HepG2 (cell line): Measurements from ENCODE around the gene SLC39A1. TPM values are rescaled to one million over a fixed set of nuclear protein-coding genes. Genes with fewer than 3 reads are reported as not detected.
"Not testable (repeated sequence)": the region's sequence is repeated elsewhere in the genome, so short reads cannot be mapped to it uniquely, and the experiment has no call there.

Experiments
- ATAC-seq: fragments of 200-7000 bp; cut with Tn5 transposase; 3 replicates; pipeline ENCODE4 v1.9.1; 2020; ENCODE audit warnings: mild to moderate bottlenecking, moderate library complexity
- BruUV-seq: library from RNA; stranded (reverse); fragments of 400-500 nt; replicated peaks from 2 replicates; lab custom pipeline; 2021; lab: Mats Ljungman, UMichigan
- CTCF ChIA-PET: fragments of 300-600 bp; formaldehyde crosslinking; extraction: SDS; loops from one replicate; lab custom pipeline; 2021; ENCODE audit warnings: low total read pairs, inconsistent platforms, low intra/inter-chr PET ratio; lab: Yijun Ruan, JAX
- POLR2A ChIA-PET: fragments of 350-600 bp; sonication (Branson Sonifier 250); formaldehyde crosslinking; loops from one replicate; lab custom pipeline; 2020; ENCODE audit warnings: antibody characterized with exemption, inconsistent platforms; lab: Yijun Ruan, JAX
- DNase-seq: peaks from one replicate; pipeline ENCODE4 v3.0.0-alpha.2; 2015; ENCODE audit warnings: low spot score
- FAIRE-seq: peaks from 3 replicates; lab custom pipeline; 2011; peaks lifted over from hg19 to GRCh38; lab: Jason Lieb, UNC
- H2AFZ ChIP-seq: one replicate; pipeline ENCODE4 v1.6.1; 2011; ENCODE audit warnings: low read length, inconsistent platforms
- H3K27ac ChIP-seq: fragments of 300-600 bp; 3 replicates; pipeline ENCODE4 v1.8.0; 2011; ENCODE audit warnings: mixed run types, mild to moderate bottlenecking, mixed read lengths, low read length, inconsistent platforms; ENCODE audit not compliant: insufficient read depth; ENCODE audit errors: extremely low read length
- H3K27me3 ChIP-seq, 2 experiments: fragments of 200-600 bp in 1 of 2; 2 replicates in 1 of 2; 3 replicates in 1 of 2; pipeline versions ENCODE4 v1.6.0 to v1.8.0; 2011; ENCODE audit warnings: low read length in 2 of 2, mild to moderate bottlenecking in 2 of 2, moderate library complexity in 2 of 2, inconsistent platforms in 1 of 2; ENCODE audit not compliant: insufficient read depth in 2 of 2, control insufficient read depth in 1 of 2
- H3K36me3 ChIP-seq, 2 experiments: fragments of 200-600 bp in 1 of 2; replicated peaks in 1 of 2; 2 replicates in 1 of 2; 3 replicates in 1 of 2; pipeline versions ENCODE4 v1.5.1 to v1.8.0; 2011; ENCODE audit warnings: low read length in 2 of 2, inconsistent platforms in 1 of 2; ENCODE audit not compliant: insufficient read depth in 2 of 2, control insufficient read depth in 1 of 2
- H3K4me1 ChIP-seq: 2 replicates; pipeline ENCODE4 v1.5.1; 2012; ENCODE audit warnings: low read length, inconsistent platforms; ENCODE audit not compliant: insufficient read depth
- H3K4me2 ChIP-seq: 2 replicates; pipeline ENCODE4 v1.6.0; 2011; ENCODE audit warnings: low read depth, low read length, inconsistent platforms
- H3K4me3 ChIP-seq, 3 experiments: fragments of 200-600 bp in 1 of 3; sonication (generic), shearing (Covaris generic) in 1 of 3; replicated peaks in 1 of 3; 2 replicates each; pipeline ENCODE4 v1.5.1; 2011 to 2016; ENCODE audit warnings: low read length in 3 of 3, inconsistent platforms in 2 of 3, low read depth in 2 of 3, mild to moderate bottlenecking in 2 of 3, control low read depth in 1 of 3, mixed read lengths in 1 of 3; ENCODE audit not compliant: insufficient read depth in 1 of 3
- H3K79me2 ChIP-seq: one replicate; pipeline ENCODE4 v1.6.1; 2011; ENCODE audit warnings: low read length, inconsistent platforms; ENCODE audit not compliant: insufficient read depth
- H3K9ac ChIP-seq: 2 replicates; pipeline ENCODE4 v1.6.0; 2011; ENCODE audit warnings: mild to moderate bottlenecking, low read depth, low read length, inconsistent platforms; ENCODE audit not compliant: insufficient read depth
- H3K9me3 ChIP-seq: 2 replicates; pipeline ENCODE4 v1.5.1; 2012; ENCODE audit warnings: mild to moderate bottlenecking, low read length
- H4K20me1 ChIP-seq: 2 replicates; pipeline ENCODE4 v1.6.0; 2011; ENCODE audit warnings: inconsistent platforms, mild to moderate bottlenecking, low read length, moderate library complexity; ENCODE audit not compliant: insufficient read depth
- FOXA1 ChIP-seq, 2 experiments: fragments of 450-650 bp in 1 of 2; sonication (generic) in 1 of 2; formaldehyde crosslinking in 1 of 2; IDR thresholded peaks; 2 replicates each; pipeline versions ENCODE4 v1.4.0 to v1.6.1; 2016 to 2020; ENCODE audit warnings: missing genetic modification reagents in 1 of 2
- HDAC1 ChIP-seq: sonication (generic); formaldehyde crosslinking; IDR thresholded peaks from 2 replicates; pipeline ENCODE4 v1.5.1; 2020; ENCODE audit warnings: mild to moderate bottlenecking, missing genetic modification reagents
- PHF21A ChIP-seq: sonication (generic); formaldehyde crosslinking; IDR thresholded peaks from 2 replicates; pipeline ENCODE4 v1.5.0; 2020; ENCODE audit warnings: mild to moderate bottlenecking, missing genetic modification reagents
- PITX1 ChIP-seq: sonication (generic); formaldehyde crosslinking; IDR thresholded peaks from 2 replicates; pipeline ENCODE4 v1.5.1; 2020; ENCODE audit warnings: mild to moderate bottlenecking, missing genetic modification reagents
- SALL1 ChIP-seq: sonication (generic); formaldehyde crosslinking; IDR thresholded peaks from 2 replicates; pipeline ENCODE4 v1.8.0; 2022; ENCODE audit warnings: mild to moderate bottlenecking, missing genetic modification reagents
- SPEN ChIP-seq: sonication (generic); formaldehyde crosslinking; IDR thresholded peaks from 2 replicates; pipeline ENCODE4 v1.5.1; 2020; ENCODE audit warnings: low read depth, mild to moderate bottlenecking, missing genetic modification reagents
- TEAD3 ChIP-seq: optimal IDR thresholded peaks from 2 replicates; pipeline ENCODE3; 2016; ENCODE audit warnings: borderline replicate concordance
- ZNF614 ChIP-seq: IDR thresholded peaks from 2 replicates; pipeline ENCODE4 v1.6.1; 2018; ENCODE audit warnings: missing biosample characterization, missing genetic modification reagents, inconsistent platforms, borderline replicate concordance
- ZSCAN9 ChIP-seq: IDR thresholded peaks from 2 replicates; pipeline ENCODE4 v1.6.1; 2016; ENCODE audit warnings: borderline replicate concordance
- WGBS: methylation state at CpG from one replicate; pipeline ENCODE4 v1.1.6; 2017; ENCODE audit warnings: low lambda C conversion rate; 5-methylcytosine and 5-hydroxymethylcytosine counted together
- in situ Hi-C: cut with HindIII; loops from 2 replicates; pipeline ENCODE4 v1.10.0; 2017; ENCODE audit warnings: low pct_unique_long_range_greater_than_20kb; ENCODE audit not compliant: extremely low pct_ligation_motif_present
- intact Hi-C: fragments of 100-400 bp; cut with micrococcal nuclease; formaldehyde crosslinking; loops from one replicate; pipeline ENCODE4 v1.10.0; 2022; ENCODE audit not compliant: unreplicated experiment
- polyA plus RNA-seq, 8 experiments: library from polyadenylated mRNA; depleted of rRNA in 3 of 8; stranded (reverse) in 7 of 8; unstranded in 1 of 8; fragments of >200 nt; fragmentation: Illumina TruSeq in 4 of 8; extraction: Trizol in 4 of 8; gene quantifications; 2 replicates each; pipeline versions ENCODE4 v1.2.1 to v1.2.3, GENCODE V29; 2011 to 2016; ENCODE audit warnings: low read depth in 4 of 8, missing spikeins in 1 of 8, mixed read lengths in 1 of 8; ENCODE audit not compliant: insufficient read depth in 1 of 8
- total RNA-seq, 5 experiments: library from RNA; depleted of rRNA; stranded (reverse); fragments of >200 nt; fragmentation: Illumina TruSeq; extraction: Trizol; gene quantifications; 2 replicates each; pipeline ENCODE4 v1.2.3, GENCODE V29; 2016; ENCODE audit warnings: low read depth in 1 of 5
- TF ChIP-seq, protein P1 (sequence below): sonication (generic); formaldehyde crosslinking; conservative IDR thresholded peaks from 2 replicates; pipeline ENCODE4 v1.4.0; 2020; ENCODE audit warnings: mild to moderate bottlenecking, missing genetic modification reagents, moderate library complexity
- TF ChIP-seq, protein P2 (sequence below): sonication (generic); formaldehyde crosslinking; IDR thresholded peaks from 2 replicates; pipeline ENCODE4 v1.5.1; 2020; ENCODE audit warnings: mild to moderate bottlenecking, missing genetic modification reagents

Gene SLC39A1
- total and polyA plus RNA-seq, 2 of the 13 experiments (the other 11 are each of a cell fraction or from before 2014, with no cell fraction given), result 71.2 to 78.4 TPM

DNA sequence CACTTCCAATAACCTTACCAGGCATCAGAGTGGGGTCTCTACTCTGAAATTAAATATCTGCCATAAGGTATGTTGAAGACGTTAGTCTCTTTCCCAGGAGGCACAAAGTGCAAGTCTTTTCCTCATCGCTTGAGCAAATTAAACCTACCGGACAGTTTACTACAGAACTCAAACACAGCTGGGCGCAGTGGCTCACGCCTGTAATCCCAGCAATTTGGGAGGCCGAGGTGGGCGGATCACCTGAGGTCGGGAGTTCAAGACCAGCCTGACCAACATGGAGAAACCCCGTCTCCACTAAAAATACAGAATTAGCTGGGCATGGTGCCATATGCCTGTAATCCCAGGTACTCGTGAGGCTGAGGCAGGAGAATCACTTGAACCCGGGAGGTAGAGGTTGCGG lies 15.8 kb upstream of the SLC39A1 start:
- H3K79me2 ChIP-seq, result peaks cover 16% of the 10 kb centered on the region
- peaks cover 25% of the 10 kb centered on the region for H3K4me1 ChIP-seq
- 26% methylated on average over 12 of the region's 12 CpGs for WGBS
- in situ Hi-C loops; H3K9me3 ChIP-seq; DNase-seq; H3K27me3 ChIP-seq; BruUV-seq; H4K20me1 ChIP-seq; intact Hi-C loops; ATAC-seq; CTCF ChIA-PET; TF ChIP-seq FOXA1 (IDR thresholded peaks at IDR 0.05): not testable (repeated sequence)
- H3K4me3 ChIP-seq, result peak overlapping the region; percentile 72 to 79 (median 77)
- POLR2A ChIA-PET, result interaction anchor here (1.4 to 4.4 kb wide), 8 partner anchors 8 to 345 kb away, joined by 3 to 209 read pairs (median 23); partner anchors contain the start of genes CHTOP, CREB3L4, CRTC2 and DENND4B
- peak overlapping the region; percentile 97 for H3K4me2 ChIP-seq
- H2AFZ ChIP-seq, result peak overlapping the region; percentile 28
- FAIRE-seq, result peak; percentile 40
- H3K36me3 ChIP-seq, result peaks cover 1 to 12% of the 10 kb centered on the region in 2 experiments
- peak overlapping the region; percentile 88 for H3K9ac ChIP-seq
- H3K27ac ChIP-seq, result peak overlapping the region; percentile 88
- TF ChIP-seq ZSCAN9 (CRISPR knock-in tag), result 0 out of 2 replicates have a peak, but pooled peaks have one; percentile 12
- TF ChIP-seq FOXA1 (CRISPR knock-in tag; IDR thresholded peaks at IDR 0.05), result 0 out of 2 replicates have a peak, but pooled peaks have one; percentile 16
- TF ChIP-seq ZNF614 (CRISPR knock-in tag), result peak; percentile 68; the same call in 1 of the 2 replicates
- TF ChIP-seq SALL1 (CRISPR knock-in tag), result peak; percentile 44; the same call in 1 of the 2 replicates
- TF ChIP-seq, protein P1, sequence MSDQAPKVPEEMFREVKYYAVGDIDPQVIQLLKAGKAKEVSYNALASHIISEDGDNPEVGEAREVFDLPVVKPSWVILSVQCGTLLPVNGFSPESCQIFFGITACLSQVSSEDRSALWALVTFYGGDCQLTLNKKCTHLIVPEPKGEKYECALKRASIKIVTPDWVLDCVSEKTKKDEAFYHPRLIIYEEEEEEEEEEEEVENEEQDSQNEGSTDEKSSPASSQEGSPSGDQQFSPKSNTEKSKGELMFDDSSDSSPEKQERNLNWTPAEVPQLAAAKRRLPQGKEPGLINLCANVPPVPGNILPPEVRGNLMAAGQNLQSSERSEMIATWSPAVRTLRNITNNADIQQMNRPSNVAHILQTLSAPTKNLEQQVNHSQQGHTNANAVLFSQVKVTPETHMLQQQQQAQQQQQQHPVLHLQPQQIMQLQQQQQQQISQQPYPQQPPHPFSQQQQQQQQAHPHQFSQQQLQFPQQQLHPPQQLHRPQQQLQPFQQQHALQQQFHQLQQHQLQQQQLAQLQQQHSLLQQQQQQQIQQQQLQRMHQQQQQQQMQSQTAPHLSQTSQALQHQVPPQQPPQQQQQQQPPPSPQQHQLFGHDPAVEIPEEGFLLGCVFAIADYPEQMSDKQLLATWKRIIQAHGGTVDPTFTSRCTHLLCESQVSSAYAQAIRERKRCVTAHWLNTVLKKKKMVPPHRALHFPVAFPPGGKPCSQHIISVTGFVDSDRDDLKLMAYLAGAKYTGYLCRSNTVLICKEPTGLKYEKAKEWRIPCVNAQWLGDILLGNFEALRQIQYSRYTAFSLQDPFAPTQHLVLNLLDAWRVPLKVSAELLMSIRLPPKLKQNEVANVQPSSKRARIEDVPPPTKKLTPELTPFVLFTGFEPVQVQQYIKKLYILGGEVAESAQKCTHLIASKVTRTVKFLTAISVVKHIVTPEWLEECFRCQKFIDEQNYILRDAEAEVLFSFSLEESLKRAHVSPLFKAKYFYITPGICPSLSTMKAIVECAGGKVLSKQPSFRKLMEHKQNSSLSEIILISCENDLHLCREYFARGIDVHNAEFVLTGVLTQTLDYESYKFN, result 0 out of 2 replicates have a peak, but pooled peaks have one; percentile 7
- TF ChIP-seq TEAD3 (CRISPR knock-in tag), result peak; percentile 29
- peak; percentile 48; the same call in 1 of the 2 replicates for TF ChIP-seq PHF21A (CRISPR knock-in tag)
- TF ChIP-seq, protein P2, sequence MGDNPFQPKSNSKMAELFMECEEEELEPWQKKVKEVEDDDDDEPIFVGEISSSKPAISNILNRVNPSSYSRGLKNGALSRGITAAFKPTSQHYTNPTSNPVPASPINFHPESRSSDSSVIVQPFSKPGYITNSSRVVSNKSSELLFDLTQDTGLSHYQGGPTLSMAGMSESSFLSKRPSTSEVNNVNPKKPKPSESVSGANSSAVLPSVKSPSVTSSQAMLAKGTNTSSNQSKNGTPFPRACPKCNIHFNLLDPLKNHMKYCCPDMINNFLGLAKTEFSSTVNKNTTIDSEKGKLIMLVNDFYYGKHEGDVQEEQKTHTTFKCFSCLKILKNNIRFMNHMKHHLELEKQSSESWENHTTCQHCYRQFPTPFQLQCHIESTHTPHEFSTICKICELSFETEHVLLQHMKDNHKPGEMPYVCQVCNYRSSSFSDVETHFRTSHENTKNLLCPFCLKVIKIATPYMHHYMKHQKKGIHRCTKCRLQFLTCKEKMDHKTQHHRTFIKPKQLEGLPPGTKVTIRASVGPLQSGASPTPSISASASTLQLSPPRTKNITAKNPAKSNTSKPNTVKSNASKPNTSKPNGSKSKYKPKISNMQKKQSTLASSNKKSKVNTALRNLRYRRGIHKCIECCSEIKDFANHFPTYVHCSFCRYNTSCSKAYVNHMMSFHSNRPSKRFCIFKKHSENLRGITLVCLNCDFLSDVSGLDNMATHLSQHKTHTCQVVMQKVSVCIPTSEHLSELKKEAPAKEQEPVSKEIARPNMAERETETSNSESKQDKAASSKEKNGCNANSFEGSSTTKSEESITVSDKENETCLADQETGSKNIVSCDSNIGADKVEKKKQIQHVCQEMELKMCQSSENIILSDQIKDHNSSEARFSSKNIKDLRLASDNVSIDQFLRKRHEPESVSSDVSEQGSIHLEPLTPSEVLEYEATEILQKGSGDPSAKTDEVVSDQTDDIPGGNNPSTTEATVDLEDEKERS, result 0 out of 2 replicates have a peak, but pooled peaks have one; percentile 23
- TF ChIP-seq SPEN (CRISPR knock-in tag), result 0 out of 2 replicates have a peak, but pooled peaks have one; percentile 25
- 0 out of 2 replicates have a peak, but pooled peaks have one; percentile 19 for TF ChIP-seq HDAC1 (CRISPR knock-in tag)
- TF ChIP-seq PITX1, result peak; percentile 48; the same call in 1 of the 2 replicates
